NCI-H2029 treated with DMSO at 0.1 percent for 48 hours (cell line): ENCODE results near the gene NRCAM.

Experiments
- DNase-seq: peaks from one replicate; lab custom pipeline; 2025; lab: John Stamatoyannopoulos, UW

Gene NRCAM

GRCh38 chr7:108424013-108424412, 32.2 kb downstream of the NRCAM start:
- no peak for DNase-seq

- DNase-seq, result no peak
Measured at GRCh38 chr7:108423089-108423989, 32.9 kb downstream of the NRCAM start.

GRCh38 chr7:108421720-108422331, 34.4 kb downstream of the NRCAM start:
- DNase-seq, result no peak

- no peak for DNase-seq
Measured at GRCh38 chr7:108419961-108420908, 36.0 kb downstream of the NRCAM start.

GRCh38 chr7:108418946-108419345, 37.3 kb downstream of the NRCAM start:
- DNase-seq, result no peak

GRCh38 chr7:108417926-108418325, 38.3 kb downstream of the NRCAM start:
- DNase-seq, result no peak

- DNase-seq, result no peak
Measured at GRCh38 chr7:108417144-108417543, 39.1 kb downstream of the NRCAM start.

- peak; percentile 55 for DNase-seq
Measured at GRCh38 chr7:108415821-108416536, 40.3 kb downstream of the NRCAM start.

- DNase-seq, result no peak
Measured at GRCh38 chr7:108415084-108415483, 41.2 kb downstream of the NRCAM start.

- DNase-seq, result no peak
Measured at GRCh38 chr7:108413782-108414492, 42.3 kb downstream of the NRCAM start.

- DNase-seq, result no peak
Measured at GRCh38 chr7:108413337-108413736, 42.9 kb downstream of the NRCAM start.

- DNase-seq, result no peak
Measured at GRCh38 chr7:108409146-108409545, 47.1 kb downstream of the NRCAM start.

GRCh38 chr7:108408296-108408991, 47.8 kb downstream of the NRCAM start:
- peak; percentile 57 for DNase-seq

GRCh38 chr7:108407676-108408075, 48.6 kb downstream of the NRCAM start:
- no peak for DNase-seq

GRCh38 chr7:108406222-108406890, 49.9 kb downstream of the NRCAM start:
- no peak for DNase-seq

- no peak for DNase-seq
Measured at GRCh38 chr7:108404509-108405420, 51.5 kb downstream of the NRCAM start.

GRCh38 chr7:108403597-108404217, 52.5 kb downstream of the NRCAM start:
- no peak for DNase-seq

- no peak for DNase-seq
Measured at GRCh38 chr7:108402865-108403264, 53.4 kb downstream of the NRCAM start.
